NCI-H460 (cell line): ENCODE results near the gene CYP2D6. TPM values are rescaled to one million over a fixed set of nuclear protein-coding genes. Genes with fewer than 3 reads are reported as not detected.
"Not testable (repeated sequence)": the region's sequence is repeated elsewhere in the genome, so short reads cannot be mapped to it uniquely, and the experiment has no call there.

ENCODE experiments used
- DNase-seq: peaks from one replicate; pipeline ENCODE4 v3.0.0-alpha.2; 2016; ENCODE audit warnings: low read depth; ENCODE audit errors: extremely low read depth
- polyA plus RNA-seq: library from polyadenylated mRNA; depleted of rRNA; stranded (reverse); fragments of >200 nt; gene quantifications from 2 replicates; pipeline ENCODE4 v1.2.3, GENCODE V29; 2014; cell fraction: nucleus; rRNA removed
- total RNA-seq: library from RNA; depleted of rRNA; stranded (reverse); fragments of >200 nt; shearing (Covaris generic); gene quantifications from 2 replicates; pipeline ENCODE4 v1.2.3, GENCODE V29; 2014; rRNA removed

CYP2D6 gene
- 0.17 and 0.59 TPM in 2 replicates for total RNA-seq
- 0.75 and 3.3 TPM in 2 replicates for polyA plus RNA-seq

DNA sequence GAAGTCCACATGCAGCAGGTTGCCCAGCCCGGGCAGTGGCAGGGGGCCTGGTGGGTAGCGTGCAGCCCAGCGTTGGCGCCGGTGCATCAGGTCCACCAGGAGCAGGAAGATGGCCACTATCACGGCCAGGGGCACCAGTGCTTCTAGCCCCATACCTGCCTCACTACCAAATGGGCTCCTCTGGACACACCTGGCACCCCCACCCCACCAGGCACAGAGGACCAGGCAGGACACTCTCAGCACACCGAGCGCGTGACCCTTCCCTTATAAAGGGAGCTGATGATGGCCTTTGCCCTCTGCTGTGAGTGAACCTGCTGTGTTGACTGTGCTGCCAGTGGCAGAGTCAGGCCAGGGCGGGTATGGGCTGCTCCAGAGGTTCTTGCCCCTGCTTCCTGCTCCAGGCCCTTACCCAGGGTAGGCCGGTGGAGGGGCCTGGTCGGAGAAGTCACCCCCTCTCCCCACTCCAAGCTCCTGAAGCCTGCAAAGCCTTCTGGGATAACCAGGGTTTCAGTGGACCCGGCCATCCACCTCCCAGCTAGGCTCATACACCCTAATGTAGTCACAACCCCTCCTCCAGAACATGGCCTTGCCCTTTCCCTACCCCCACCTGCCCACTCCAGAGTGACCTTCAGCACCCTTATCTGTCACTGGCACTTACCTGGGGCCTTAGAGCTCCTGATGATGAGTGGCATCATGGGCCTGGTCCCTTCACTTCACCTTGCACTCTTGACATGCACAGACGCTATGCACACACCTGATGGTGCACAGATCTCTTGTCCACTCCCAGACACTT is at the start of gene CYP2D6:
TSS of gene CYP2D6 (minus strand) at position 172 of the 793 bp plus-strand sequence. CDS start at position 153, 19 bp downstream.
- DNase-seq = not testable (repeated sequence)

DNA sequence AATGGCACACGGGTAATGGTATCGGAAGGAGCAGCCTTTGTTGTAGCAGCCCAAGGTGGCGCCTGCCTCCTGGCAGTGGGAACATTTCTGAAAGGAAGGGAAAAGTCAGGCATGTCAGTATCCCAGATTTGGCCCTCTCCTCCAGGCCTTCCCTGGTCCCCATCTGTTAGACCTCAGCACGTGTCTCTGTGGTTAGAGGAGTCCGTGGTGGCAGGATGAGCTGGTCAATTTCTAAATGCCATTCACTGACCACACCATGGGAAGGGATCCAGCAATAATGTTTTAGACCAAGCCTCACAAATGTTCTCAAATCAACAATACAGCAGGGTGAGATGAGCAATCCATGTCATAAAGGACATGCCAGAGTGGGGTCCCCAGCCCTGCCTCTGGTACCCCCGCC is 49.0 kb upstream of the CYP2D6 start:
- DNase-seq = no peak

DNA sequence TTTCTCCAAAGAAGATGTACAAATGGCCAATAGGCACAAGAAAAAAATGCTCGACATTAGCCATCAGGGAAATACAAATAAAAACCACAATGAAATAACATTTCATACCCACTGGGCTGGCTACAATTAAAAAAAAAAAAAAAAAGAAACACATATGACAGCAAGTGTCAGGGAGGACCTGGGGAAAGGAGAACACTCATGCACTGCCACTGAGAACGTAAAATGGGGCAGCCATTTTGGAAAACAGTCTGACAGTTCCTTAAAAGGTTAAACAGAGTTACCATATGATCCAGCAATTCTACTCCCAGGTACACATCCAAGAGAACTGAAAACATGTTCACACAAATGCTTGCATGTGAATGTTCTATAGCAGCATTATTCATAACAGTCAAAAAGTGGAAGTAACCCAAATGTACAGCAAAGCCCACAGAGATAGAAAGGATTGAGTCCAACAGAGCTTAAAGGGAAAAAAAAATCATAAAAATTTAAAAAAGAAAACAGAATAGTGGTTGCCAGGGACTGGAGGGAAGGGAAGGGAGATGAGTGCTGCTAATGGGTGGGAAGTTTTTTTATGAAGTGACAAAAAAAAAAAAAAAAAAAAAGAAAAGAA is 48.4 kb upstream of the CYP2D6 start:
- no peak for DNase-seq

DNA sequence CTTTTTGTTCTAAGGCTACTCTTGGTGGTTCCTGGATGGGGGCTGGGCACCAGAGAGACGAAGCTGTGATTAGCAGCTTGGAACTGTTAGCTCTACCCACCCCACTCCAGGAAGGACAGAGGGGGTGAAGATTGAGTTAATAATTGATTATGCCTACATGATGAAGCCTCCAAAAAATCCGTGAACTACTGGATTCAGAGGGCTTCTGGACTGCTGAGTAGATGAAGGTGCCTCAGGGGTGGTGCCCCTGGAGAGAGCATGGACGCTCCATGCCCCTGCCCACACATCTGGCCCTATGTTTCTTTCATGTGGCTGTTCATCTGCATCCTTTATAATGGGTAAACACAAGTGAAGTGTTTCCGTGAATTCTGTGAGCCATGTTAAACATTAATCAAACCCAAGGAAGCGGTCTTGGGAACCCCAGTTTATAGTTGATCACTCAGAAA is 47.3 kb upstream of the CYP2D6 start:
- no peak for DNase-seq

DNA sequence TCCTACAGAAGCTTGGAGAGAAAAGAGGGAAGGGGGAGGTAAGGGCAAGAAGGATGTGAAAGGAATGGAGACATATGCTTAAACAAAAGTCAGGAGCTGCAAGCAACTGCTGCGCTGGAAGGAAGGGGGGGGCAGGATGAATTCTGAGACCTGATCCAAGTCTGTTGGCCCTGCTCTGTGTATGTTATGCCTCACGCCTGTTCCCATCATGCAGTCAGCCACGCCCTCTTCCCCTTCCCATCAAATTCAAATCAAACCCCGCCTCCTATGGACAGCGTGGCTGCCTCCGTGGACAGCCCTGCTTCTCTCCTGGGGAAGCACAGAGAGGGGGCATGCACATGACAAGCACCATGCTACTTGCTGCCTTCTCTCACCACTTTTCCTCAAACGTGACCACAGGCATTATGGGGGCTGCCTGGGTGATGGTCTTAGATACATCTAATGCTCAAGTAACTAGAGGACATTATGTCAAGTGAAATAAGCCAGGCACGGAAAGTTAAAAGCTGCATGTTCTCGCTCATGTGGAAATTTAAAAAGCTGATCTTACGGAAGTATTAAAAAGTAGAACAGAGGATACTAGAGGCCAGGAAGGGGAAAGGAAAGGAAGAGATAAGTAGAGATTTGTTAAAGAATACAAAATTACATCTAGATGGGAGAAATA is 45.8 kb upstream of the CYP2D6 start:
- no peak for DNase-seq

GRCh38 chr22:42174062-42174461 is 43.5 kb upstream of the CYP2D6 start:
- no peak for DNase-seq

- no peak for DNase-seq
These were observed 42.7 kb upstream of the CYP2D6 start for GRCh38 chr22:42173183-42173926.

DNA sequence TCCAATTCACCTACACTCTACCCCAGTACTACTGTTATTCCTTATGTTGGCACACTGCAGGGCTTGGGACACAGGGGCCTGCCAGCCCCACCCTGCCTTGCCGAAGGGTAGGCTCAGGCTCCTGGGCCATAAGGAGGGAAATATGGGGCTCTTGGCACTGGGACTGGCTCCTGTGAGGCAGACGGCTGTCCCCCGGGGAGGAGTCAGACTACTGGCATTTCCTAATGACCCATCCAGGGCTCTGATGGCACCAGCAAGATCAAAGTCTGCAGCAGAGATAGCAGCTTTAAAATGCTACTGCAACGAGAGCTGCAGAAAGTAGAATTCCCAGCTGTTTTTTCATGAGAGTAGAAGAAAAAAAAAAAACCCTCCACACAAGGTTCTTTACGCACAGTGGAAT is 42.2 kb upstream of the CYP2D6 start:
- DNase-seq = no peak

- no peak for DNase-seq
These were observed 41.5 kb upstream of the CYP2D6 start for GRCh38 chr22:42171946-42172719.

DNA sequence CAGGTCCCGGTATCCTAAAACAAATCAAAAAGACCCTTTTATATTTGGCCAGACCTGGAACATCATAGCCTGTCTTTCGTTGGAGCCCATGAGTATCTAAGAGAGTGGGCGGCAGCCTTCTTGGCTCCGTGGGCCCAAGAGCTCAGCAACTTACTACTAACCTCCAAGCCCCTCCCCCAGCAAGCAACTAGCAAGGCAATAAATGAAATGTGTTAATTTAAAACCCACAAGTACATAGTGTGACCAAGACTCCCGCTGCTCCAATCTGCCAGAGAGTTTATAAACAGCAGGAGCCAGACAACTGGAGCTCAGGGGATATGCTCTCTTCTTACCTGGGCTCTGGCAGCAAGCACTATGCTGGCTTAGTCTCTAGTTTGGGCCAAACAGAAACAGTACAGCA is 40.8 kb upstream of the CYP2D6 start:
- DNase-seq = no peak

GRCh38 chr22:42170946-42171345 is 40.3 kb upstream of the CYP2D6 start:
- no peak for DNase-seq

GRCh38 chr22:42169055-42169469 is 38.5 kb upstream of the CYP2D6 start:
- peak; percentile 56 for DNase-seq

GRCh38 chr22:42168476-42168875 is 37.9 kb upstream of the CYP2D6 start:
- DNase-seq = no peak

DNA sequence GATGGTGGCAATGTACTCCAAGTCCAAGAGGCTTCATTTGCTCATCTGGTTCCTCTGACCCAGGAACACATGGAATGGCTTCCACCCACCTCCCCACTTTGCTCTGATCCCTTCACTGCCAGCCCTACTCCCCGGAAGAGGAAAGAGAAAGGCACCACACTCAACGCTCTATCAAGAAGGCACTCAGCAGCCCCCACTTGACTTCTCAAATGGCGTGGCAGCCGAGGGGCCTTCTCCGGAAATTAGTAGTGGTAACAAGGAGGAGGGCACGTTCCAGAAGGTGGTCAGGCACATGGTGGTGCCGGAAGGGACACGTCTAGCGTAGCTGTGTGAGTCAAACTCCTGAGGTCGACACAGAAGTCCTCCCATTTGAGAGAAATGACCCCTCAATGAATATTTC is 36.5 kb upstream of the CYP2D6 start:
- no peak for DNase-seq

DNA sequence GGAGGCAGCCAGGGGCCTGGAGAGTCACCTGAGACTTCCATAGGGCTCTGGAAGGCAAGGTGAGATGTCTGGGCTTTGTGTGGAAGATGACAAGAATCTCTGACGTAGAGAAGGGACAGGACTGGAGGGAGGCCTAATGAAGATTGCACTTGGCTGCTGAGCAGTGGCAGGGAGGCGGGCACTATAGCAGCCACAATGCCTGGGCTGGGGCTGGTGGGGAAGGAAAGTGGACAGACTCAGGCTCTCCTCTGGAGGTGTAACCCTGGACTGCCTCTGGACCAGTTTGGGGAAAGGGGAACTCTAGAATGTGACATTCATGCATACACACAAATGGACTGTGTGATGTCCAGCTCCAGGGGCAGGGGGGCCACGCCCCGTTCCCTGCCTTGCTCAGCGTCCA is 34.3 kb upstream of the CYP2D6 start:
- DNase-seq = no peak

DNA sequence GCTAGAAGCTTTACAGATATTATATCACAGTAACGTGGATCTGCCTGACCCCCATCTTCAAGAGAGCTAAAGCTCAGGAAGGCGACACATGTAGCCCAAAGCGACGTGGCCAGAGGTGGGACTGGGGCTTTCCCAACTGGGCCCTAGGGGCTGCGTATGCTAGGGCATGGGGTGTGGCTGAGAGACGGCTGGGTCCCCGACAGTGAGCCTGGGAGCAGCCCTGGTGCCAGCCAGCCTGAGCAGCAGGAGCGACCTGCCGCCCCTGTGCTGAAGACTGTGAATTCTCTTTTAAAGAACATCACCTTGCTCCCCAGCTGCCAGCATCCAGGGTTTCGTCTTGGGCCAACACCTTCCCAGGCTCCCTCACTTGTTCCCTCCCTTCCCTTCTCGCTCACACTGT is 32.9 kb upstream of the CYP2D6 start:
- DNase-seq = no peak

GRCh38 chr22:42162728-42163489 is 32.3 kb upstream of the CYP2D6 start:
- DNase-seq = no peak

DNA sequence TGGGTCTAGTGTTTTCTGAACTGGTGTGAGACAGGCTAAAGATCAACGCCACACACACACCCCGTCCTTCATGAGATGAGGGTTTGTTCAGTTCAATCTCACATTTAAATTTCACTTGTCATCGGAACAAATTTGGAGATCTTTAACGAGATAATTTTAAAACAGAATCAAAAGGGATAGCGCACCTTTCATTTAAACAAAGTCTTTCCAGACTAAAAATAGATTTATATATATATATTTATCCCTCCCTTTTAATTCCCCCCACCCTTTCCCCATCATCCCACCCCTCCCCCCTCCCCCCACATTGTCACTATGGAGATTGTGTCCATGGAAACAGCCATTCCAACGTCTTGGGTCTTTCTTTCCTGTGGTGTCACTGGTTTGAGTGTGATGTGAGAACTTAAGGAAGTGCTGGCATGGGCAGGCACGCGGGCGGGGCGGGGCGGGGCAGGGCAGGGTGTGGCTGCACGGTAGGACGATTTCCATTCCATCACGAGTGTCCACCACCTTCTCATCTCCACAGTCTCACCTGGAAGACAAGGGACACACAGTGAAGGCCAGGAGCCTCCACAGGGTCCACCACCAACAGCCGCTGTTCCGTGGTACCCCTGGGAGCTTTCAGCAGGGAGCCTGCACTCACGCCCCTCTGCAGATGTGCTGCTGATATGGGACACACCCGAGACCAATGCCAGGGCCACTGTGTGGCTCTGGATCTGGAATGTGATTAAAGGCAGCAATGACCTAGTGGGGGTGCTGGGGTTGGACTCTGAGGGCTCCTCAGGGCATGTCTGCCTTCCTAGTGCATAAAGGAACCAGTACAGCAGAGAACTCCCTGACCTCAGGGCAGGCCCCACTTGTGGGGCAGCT is 30.5 kb upstream of the CYP2D6 start:
- DNase-seq = no peak
